ENCODE data around the gene PANK2. TPM values are rescaled to one million over a fixed set of nuclear protein-coding genes. Genes with fewer than 3 reads are reported as not detected.

The PANK2 gene
- total and polyA plus RNA-seq, 2 donors (not counting 1 experiment from before 2014, with no cell fraction given): 33.7 to 51.7 TPM

GRCh38 chr20:3864518-3864917 is 24.7 kb upstream of the PANK2 start:
- Histone ChIP-seq H3K4me3 (replicated peaks in 1 of 4; ENCODE audit: control extremely low read depth in 1 of 4, insufficient read depth in 1 of 4, low read depth in 3 of 4, low read length in 4 of 4) (no peak overlapping the region), H3K27me3 (ENCODE audit: control insufficient read depth, insufficient read depth, low read length) (no peaks in the 10 kb centered on the region), H4K20me1 (ENCODE audit: control insufficient read depth, extremely low read depth, insufficient read depth, low read length) (no peaks in the 10 kb centered on the region), H3K79me2 (ENCODE audit: control insufficient read depth, insufficient read depth, low read length) (no peaks in the 10 kb centered on the region), H3K9ac (ENCODE audit: insufficient read depth, low read length) (no peak overlapping the region), H3K4me1 (ENCODE audit: control insufficient read depth, extremely low read depth, insufficient read depth, low read length) (no peaks in the 10 kb centered on the region), H3K36me3 (ENCODE audit: control insufficient read depth, insufficient read depth, low read length) (peaks cover 36% of the 10 kb centered on the region), H3K9me3 (ENCODE audit: control insufficient read depth, insufficient read depth, low read depth, low read length) (no peaks in the 10 kb centered on the region), H2AFZ (ENCODE audit: low read length) (no peak overlapping the region), H3K4me2 (ENCODE audit: extremely low read depth, insufficient read depth, low read length) (no peak overlapping the region), H3K27ac (ENCODE audit: insufficient read depth, low read length) (no peak overlapping the region)
- no peak for DNase-seq (ENCODE audit: low read depth in 2 of 2)
- no peak for TF ChIP-seq EZH2 (IDR thresholded peaks at IDR 0.05; ENCODE audit: low read length, missing control alignments)
- TF ChIP-seq CTCF (conservative IDR thresholded peaks at IDR 0.05 in 1 of 2, IDR thresholded peaks at IDR 0.05 in 1 of 2; ENCODE audit: low read depth in 1 of 2, low read length in 2 of 2): no peak

- no peak for DNase-seq (ENCODE audit: low read depth in 2 of 2)
- no peaks in the 10 kb centered on the region for H3K9me3 ChIP-seq (ENCODE audit: control insufficient read depth, insufficient read depth, low read depth, low read length)
- H3K4me1 ChIP-seq (ENCODE audit: control insufficient read depth, extremely low read depth, insufficient read depth, low read length): no peaks in the 10 kb centered on the region
- no peak overlapping the region for H3K9ac ChIP-seq (ENCODE audit: insufficient read depth, low read length)
- H3K79me2 ChIP-seq (ENCODE audit: control insufficient read depth, insufficient read depth, low read length): no peaks in the 10 kb centered on the region
- TF ChIP-seq CTCF (conservative IDR thresholded peaks at IDR 0.05 in 1 of 2, IDR thresholded peaks at IDR 0.05 in 1 of 2; ENCODE audit: low read depth in 1 of 2, low read length in 2 of 2) (no peak), EZH2 (IDR thresholded peaks at IDR 0.05; ENCODE audit: low read length, missing control alignments) (no peak)
- H3K4me2 ChIP-seq (ENCODE audit: extremely low read depth, insufficient read depth, low read length): no peak overlapping the region
- no peak overlapping the region for H3K27ac ChIP-seq (ENCODE audit: insufficient read depth, low read length)
- H4K20me1 ChIP-seq (ENCODE audit: control insufficient read depth, extremely low read depth, insufficient read depth, low read length): no peaks in the 10 kb centered on the region
- H3K4me3 ChIP-seq (replicated peaks in 1 of 4; ENCODE audit: control extremely low read depth in 1 of 4, insufficient read depth in 1 of 4, low read depth in 3 of 4, low read length in 4 of 4): no peak overlapping the region
- no peak overlapping the region for H2AFZ ChIP-seq (ENCODE audit: low read length)
- no peaks in the 10 kb centered on the region for H3K27me3 ChIP-seq (ENCODE audit: control insufficient read depth, insufficient read depth, low read length)
- peaks cover 36% of the 10 kb centered on the region for H3K36me3 ChIP-seq (ENCODE audit: control insufficient read depth, insufficient read depth, low read length)
These were observed 23.9 kb upstream of the PANK2 start for GRCh38 chr20:3865152-3865886.

GRCh38 chr20:3865887-3866407 is 23.2 kb upstream of the PANK2 start:
- Histone ChIP-seq H3K79me2 (ENCODE audit: control insufficient read depth, insufficient read depth, low read length) (no peaks in the 10 kb centered on the region), H3K4me1 (ENCODE audit: control insufficient read depth, extremely low read depth, insufficient read depth, low read length) (no peaks in the 10 kb centered on the region), H3K9ac (ENCODE audit: insufficient read depth, low read length) (no peak overlapping the region), H2AFZ (ENCODE audit: low read length) (no peak overlapping the region), H3K27ac (ENCODE audit: insufficient read depth, low read length) (no peak overlapping the region), H3K4me3 (replicated peaks in 1 of 4; ENCODE audit: control extremely low read depth in 1 of 4, insufficient read depth in 1 of 4, low read depth in 3 of 4, low read length in 4 of 4) (no peak overlapping the region), H3K36me3 (ENCODE audit: control insufficient read depth, insufficient read depth, low read length) (peaks cover 36% of the 10 kb centered on the region), H3K9me3 (ENCODE audit: control insufficient read depth, insufficient read depth, low read depth, low read length) (no peaks in the 10 kb centered on the region), H4K20me1 (ENCODE audit: control insufficient read depth, extremely low read depth, insufficient read depth, low read length) (no peaks in the 10 kb centered on the region), H3K4me2 (ENCODE audit: extremely low read depth, insufficient read depth, low read length) (no peak overlapping the region), H3K27me3 (ENCODE audit: control insufficient read depth, insufficient read depth, low read length) (no peaks in the 10 kb centered on the region)
- no peak for DNase-seq (ENCODE audit: low read depth in 2 of 2)
- TF ChIP-seq EZH2 (IDR thresholded peaks at IDR 0.05; ENCODE audit: low read length, missing control alignments): no peak
